ENCODE data around the gene HSF5.

HSF5 gene
- total RNA-seq, result 5.2 to 13.9 (median 7.1) reads per million in 3 experiments

GRCh38 chr17:58487589-58488427, at the start of gene HSF5:
Gene HSF5, minus strand, starts transcription at chr17:58488408. Its CDS starts 134 bp downstream, at chr17:58488274.
- DNase-seq, result peak; percentile 80

GRCh38 chr17:58537266-58537665, 49.1 kb upstream of the HSF5 start:
- no peak for DNase-seq

- DNase-seq, result no peak
Measured at GRCh38 chr17:58536542-58536941, 48.3 kb upstream of the HSF5 start.

DNA sequence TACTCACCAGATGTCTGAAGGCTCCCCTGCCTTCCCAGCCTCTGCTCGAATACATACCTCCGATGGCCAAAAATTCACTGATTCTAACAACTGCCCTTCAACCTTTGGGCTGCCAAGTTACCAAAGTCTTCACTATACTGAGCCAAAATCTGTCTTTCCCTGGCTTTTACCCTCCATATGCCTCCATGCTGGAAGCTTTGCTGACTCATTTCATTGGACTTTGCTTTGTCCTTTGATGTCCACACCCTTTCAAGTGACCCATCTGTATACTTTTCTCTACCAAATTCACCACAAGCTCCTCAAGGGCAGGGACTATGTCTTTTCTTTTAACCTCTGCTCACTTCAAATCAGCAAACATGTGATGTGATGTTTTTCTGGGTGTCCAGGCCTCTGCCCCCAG, 47.2 kb upstream of the HSF5 start:
- DNase-seq, result no peak

GRCh38 chr17:58534901-58535421, 46.8 kb upstream of the HSF5 start:
- no peak for DNase-seq

- DNase-seq, result no peak
Measured at GRCh38 chr17:58534331-58534730, 46.1 kb upstream of the HSF5 start.

DNA sequence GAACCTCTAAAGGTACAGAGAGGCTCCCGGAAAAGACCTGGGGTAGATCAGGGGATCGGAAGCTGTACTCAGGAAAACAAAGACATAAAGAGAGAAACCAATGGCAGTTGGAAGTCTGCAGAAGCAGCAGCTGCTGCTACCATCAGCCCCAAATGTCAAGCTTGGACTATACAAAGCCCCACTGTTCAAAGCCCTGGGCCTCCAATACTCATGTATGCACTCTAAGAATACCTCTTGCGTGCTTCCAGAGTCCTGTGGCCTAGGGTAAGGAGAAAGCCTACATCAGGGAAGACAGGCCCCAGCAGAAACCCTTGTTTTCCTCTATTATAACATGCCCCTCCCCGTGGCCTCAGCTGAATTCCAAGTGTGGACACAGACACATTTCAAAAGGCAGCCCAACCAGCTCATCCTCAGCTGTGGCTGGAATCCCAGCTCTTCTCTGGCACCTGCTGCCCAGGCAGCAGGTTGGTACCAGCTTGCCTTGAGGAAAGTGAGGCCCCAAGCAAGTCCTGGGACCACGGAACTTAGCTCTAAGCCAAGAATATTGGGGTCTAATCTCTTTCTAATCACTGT, 45.5 kb upstream of the HSF5 start:
- DNase-seq, result no peak

- DNase-seq, result no peak
Measured at GRCh38 chr17:58532555-58532951, 44.3 kb upstream of the HSF5 start.

GRCh38 chr17:58531661-58532554, 43.7 kb upstream of the HSF5 start:
- peak; percentile 52 for DNase-seq

DNA sequence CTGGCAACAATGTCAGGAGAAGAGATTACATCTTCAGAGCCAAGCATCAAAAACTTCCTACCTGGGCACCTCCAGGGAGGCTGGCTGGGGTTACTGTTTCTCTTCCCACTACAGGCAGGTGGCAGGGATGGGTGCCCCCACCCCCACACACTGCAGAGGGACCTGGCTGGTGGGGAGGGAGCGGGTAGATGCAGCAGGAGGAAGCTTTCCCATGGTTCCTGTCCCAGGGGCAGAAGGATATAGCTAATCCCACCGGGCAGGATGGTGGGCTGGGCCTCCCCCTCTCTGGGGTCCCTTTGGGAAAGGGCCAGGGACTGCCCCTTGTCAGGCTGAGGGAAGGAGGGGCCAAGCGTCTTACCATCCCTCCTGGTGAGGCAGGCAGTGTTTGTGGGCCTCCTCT, 42.9 kb upstream of the HSF5 start:
- DNase-seq, result no peak

DNA sequence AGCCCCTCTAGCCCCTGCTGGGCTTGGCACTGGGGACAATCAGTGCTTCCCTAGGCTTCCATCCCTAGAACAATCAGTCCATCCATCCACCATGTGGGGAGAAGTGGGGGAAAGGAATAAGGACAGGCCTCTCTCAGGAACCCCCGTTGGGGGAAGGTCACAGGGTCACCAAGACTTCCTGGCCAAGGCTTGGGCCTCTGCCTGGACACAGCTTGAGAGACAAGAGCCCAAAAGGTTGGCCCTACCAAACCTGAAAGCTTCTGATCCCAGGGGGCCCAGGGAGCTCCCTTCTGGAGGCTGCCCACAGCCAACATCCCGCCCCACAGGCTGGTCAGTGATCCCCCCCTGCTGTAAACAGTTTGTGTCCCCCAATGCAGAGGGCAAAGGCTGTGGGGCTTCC, 42.4 kb upstream of the HSF5 start:
- no peak for DNase-seq

DNA sequence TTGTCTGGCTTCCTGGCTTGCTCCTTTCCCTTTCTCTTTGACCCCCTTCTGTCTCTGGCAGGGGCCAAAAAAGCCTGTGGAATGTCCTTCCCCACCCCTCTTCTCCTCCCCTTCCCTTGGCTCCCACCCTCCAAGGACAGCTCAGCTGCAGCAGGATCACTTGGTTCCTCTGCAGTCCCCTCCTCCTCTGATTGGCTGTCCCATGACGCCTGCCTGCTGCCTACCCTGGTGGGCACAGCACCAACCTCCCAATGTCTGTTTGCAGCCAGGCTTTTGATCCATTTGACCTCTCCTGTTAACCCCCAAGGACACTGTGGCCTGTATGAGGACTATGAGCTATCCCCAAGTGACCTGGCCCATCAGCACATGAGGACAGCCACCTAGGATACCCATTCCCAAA, 41.1 kb upstream of the HSF5 start:
- no peak for DNase-seq

- DNase-seq, result no peak
Measured at GRCh38 chr17:58528443-58528842, 40.2 kb upstream of the HSF5 start.

DNA sequence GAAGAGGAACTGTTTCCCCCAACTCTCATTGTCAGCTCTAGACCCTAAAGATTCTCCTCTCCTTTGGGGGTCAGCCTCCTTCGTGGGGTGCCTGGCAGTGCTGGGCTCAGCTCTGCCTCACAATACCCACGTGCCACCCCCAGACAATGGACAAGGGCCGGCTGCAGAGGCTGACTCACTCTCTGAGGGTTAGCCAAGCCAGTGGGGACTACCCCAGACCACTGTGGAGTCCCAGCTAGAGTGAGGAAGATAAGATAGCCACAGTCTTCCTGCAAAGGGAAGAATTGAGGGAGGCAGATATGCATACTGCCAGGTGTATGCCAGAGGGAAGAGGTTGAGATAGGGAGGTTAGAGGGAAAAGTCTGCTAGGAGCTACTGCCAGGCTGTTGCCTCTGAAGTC, 39.7 kb upstream of the HSF5 start:
- DNase-seq, result no peak

GRCh38 chr17:58527306-58527705, 39.1 kb upstream of the HSF5 start:
- no peak for DNase-seq

GRCh38 chr17:58525239-58525638, 37.0 kb upstream of the HSF5 start:
- DNase-seq, result no peak

DNA sequence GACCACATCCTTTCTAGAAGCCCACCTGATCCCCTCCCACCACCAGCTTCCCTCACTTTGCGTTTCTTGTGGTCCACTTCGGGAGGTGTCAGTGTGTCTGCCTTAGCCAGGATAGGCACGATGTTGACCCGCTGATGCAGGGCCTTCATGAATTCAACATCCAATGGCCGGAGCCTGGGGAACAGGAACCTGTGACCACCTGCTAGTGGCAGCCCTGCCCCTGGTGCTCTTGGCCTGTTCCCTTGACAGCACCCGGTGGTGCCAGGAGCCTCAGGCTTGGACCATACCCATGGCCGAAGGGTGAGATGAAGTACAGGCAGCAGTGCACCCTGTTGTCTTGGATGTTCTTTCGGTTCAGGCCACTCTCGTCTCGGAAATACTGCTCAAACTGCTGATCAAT, 33.5 kb upstream of the HSF5 start:
- no peak for DNase-seq

- no peak for DNase-seq
Measured at GRCh38 chr17:58520843-58521430, 32.7 kb upstream of the HSF5 start.

DNA sequence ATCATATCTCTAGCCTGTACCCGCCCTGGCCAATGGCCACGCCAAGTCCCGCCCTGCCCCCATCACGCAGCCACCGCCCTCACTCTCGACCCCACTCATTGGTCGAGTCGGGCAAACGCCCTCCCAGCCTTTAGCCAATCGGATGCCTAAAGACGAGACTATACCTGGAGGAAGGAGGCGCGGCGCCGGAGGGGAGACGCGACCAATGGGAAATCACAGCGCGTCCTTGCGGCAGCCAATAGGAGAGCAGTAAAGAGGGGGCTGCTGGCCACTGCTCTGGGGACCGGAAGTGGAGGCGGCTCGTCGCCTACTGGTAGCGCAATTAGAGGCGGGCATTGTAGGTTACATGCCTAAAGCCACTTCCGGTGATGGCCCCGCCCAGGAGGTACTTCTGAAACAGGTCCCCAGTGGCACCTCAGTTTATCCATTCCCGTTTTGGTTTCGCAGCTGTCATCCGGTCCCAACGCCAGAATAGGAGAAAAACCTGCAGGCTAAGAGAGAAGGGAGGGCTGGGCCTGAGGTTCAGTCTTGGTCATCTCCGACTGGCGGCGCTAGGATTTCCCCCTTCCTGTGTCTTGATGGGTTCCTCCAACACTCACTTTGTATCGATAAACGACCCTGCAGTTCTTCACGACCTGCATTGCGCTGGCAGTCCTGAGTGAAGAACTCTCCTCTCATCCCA, 29.9 kb upstream of the HSF5 start:
- peak; percentile 100 for DNase-seq

GRCh38 chr17:58517378-58517927, 29.2 kb upstream of the HSF5 start:
- no peak for DNase-seq

DNA sequence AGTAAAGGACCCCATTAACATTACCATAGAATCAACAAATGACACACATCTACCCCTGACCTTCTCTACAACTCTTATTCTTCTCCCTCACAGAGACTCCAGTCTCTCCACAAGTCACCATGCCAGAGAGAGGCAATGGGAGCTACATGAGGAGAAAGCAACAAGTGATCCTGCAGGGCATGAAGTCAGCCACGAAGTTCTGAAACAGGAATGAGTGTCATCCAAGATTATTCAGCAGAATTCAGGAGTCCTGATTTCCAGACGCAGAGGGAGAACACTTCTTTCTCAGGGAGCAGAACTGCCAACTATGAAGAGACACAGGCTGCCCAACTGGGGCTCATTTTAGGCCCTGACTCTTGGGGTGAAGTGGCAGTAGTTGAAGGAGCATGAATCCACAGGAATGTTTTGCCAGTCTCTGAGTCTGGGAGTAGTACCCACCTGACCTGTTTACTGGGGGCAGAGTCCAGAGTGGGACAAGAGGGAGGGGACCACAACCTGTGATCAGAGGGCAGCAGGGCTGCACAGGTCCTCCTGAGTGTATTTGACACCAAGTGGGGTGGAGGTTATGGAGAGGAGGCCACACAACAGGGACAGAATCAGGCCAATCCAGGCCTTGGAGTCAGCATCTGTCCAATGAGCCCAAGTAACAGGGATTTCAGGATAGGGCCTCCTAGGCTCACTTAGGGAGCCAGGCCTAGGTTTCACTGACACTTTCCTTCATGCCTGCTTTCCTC, 28.6 kb upstream of the HSF5 start:
- no peak for DNase-seq
